ENCODE data around the gene GPBP1L1. TPM values are rescaled to one million over a fixed set of nuclear protein-coding genes. Genes with fewer than 3 reads are reported as not detected.

Gene GPBP1L1
- total and polyA plus RNA-seq, 9 of the 15 experiments (the other 6 are each of a cell fraction or from before 2014, with no cell fraction given): 86.0 to 216 (median 138) TPM

GRCh38 chr1:45585110-45585426 is 101.3 kb downstream of the GPBP1L1 start (continued):
- TF ChIP-seq ZNF407 (IDR thresholded peaks at IDR 0.05; ENCODE audit: low read depth): no peak
- no peak for TF ChIP-seq MIER1 (IDR thresholded peaks at IDR 0.05; ENCODE audit: low read depth)
- TF ChIP-seq CEBPG (CRISPR knock-in tag; IDR thresholded peaks at IDR 0.05): no peak
- TF ChIP-seq CEBPG (tag; conservative IDR thresholded peaks at IDR 0.05 in 1 of 2, IDR thresholded peaks at IDR 0.05 in 1 of 2): peak in 1 of 2 experiments; percentile 32; a peak in 1 of 4 replicates
- TF ChIP-seq ARID3B (CRISPR knock-in tag; IDR thresholded peaks at IDR 0.05; ENCODE audit: borderline replicate concordance): no peak
- no peak for TF ChIP-seq EP300 (IDR thresholded peaks at IDR 0.05; ENCODE audit: low read length)
- TF ChIP-seq KLF1 (tag; IDR thresholded peaks at IDR 0.05): no peak
- TF ChIP-seq ZNF740 (CRISPR knock-in tag; IDR thresholded peaks at IDR 0.05): no peak
- TF ChIP-seq ZNF740 (tag; IDR thresholded peaks at IDR 0.05): no peak
- no peak for TF ChIP-seq CAMTA2 (CRISPR knock-in tag; conservative IDR thresholded peaks at IDR 0.05)
- no peak for TF ChIP-seq MTF1 (CRISPR knock-in tag; IDR thresholded peaks at IDR 0.05; ENCODE audit: borderline replicate concordance)
- TF ChIP-seq ZKSCAN1 (IDR thresholded peaks at IDR 0.05; ENCODE audit: low read depth, low read length): no peak
- no peak for TF ChIP-seq ATF6 (CRISPR knock-in tag; IDR thresholded peaks at IDR 0.05)
- TF ChIP-seq HMG20A (CRISPR knock-in tag; conservative IDR thresholded peaks at IDR 0.05): no peak
- TF ChIP-seq ZNF133 (CRISPR knock-in tag; IDR thresholded peaks at IDR 0.05): no peak
- TF ChIP-seq ZNF695 (CRISPR knock-in tag; IDR thresholded peaks at IDR 0.05): no peak

Data from K562 (cell line).